ENCODE results near the gene HRC.

GRCh38 chr19:49120868-49121267, 34.3 kb downstream of the HRC start:
- TF ChIP-seq, protein P1, sequence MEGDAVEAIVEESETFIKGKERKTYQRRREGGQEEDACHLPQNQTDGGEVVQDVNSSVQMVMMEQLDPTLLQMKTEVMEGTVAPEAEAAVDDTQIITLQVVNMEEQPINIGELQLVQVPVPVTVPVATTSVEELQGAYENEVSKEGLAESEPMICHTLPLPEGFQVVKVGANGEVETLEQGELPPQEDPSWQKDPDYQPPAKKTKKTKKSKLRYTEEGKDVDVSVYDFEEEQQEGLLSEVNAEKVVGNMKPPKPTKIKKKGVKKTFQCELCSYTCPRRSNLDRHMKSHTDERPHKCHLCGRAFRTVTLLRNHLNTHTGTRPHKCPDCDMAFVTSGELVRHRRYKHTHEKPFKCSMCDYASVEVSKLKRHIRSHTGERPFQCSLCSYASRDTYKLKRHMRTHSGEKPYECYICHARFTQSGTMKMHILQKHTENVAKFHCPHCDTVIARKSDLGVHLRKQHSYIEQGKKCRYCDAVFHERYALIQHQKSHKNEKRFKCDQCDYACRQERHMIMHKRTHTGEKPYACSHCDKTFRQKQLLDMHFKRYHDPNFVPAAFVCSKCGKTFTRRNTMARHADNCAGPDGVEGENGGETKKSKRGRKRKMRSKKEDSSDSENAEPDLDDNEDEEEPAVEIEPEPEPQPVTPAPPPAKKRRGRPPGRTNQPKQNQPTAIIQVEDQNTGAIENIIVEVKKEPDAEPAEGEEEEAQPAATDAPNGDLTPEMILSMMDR (conservative IDR thresholded peaks at IDR 0.05) = no peak
- TF ChIP-seq EZH2 (IDR thresholded peaks at IDR 0.05; ENCODE audit: low read depth) = no peak
